Left lobe of liver (tissue), 2 donors: ENCODE measurements around the gene PLEKHM3. TPM values are rescaled to one million over a fixed set of nuclear protein-coding genes. Genes with fewer than 3 reads are reported as not detected.

Source experiments
- ATAC-seq: fragments of 200-7000 bp; cut with Tn5 transposase; one replicate; pipeline ENCODE4 v1.9.1; 2020; ENCODE audit warnings: mild to moderate bottlenecking, moderate library complexity
- DNase-seq: peaks from one replicate; pipeline ENCODE4 v3.0.0-alpha.2; 2020; ENCODE audit warnings: low spot score
- total RNA-seq: library from RNA; stranded (reverse); gene quantifications from one replicate; pipeline ENCODE4 v1.2.1, GENCODE V29; 2021
- donor health status: DM: no; HTN: no; CAD: no; lungs with moderate emphysema.
- donor health status: DM: no; HTN: yes; CAD: no.

PLEKHM3 gene
- total RNA-seq, 1 donor from 2014 or later = 8.5 TPM

DNA sequence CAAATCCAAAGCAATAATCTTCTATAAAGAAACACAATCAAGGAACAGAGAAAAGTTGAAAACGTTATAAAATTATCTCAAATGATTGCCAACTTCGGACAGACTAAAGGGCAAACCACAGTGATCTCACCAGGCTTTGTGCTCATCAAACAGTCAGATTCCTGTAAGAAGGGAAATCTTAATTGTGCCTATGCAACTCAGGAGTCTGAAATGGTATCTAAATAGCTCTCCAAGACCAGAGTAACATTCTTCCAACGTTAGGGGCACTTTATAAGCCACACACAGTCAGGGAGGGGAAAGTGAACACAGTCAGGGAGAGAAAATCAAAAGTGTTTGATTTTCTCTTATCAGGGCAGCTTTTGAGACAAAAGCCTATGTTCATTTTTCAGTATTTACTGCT, 29.4 kb downstream of the PLEKHM3 start:
- ATAC-seq = no peak

DNA sequence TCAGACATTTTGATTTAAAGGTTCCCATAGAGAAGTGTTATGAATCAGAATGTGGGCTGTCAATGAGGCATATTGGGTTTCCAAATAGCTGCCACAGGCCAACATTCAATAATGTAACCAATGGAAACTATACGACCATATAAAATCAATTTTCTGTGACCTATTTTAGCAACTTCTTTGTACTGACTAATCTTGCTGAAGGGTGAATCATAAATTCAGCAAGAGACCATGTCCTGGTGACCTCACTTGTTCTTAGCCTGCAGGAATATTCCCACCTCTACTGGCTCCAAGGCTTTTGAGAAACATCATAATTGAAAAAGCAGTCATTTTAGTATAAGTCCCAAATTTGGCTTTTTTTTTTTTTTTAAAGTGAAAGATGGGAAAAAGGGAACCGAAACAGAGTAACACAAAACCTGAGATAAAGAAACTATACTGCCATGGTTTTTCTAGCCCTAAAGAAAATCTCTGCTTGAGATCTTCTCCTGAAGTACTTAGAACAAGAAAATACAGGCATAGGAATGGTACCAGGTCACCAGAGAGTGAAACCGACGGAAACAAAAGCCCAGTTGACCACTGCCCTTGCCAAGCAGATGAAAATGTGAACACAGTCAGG, 32.1 kb downstream of the PLEKHM3 start:
- no peak for DNase-seq
- ATAC-seq = no peak

More for the DNA sequence above, 29.4 kb downstream of the PLEKHM3 start:
- DNase-seq = no peak

DNA sequence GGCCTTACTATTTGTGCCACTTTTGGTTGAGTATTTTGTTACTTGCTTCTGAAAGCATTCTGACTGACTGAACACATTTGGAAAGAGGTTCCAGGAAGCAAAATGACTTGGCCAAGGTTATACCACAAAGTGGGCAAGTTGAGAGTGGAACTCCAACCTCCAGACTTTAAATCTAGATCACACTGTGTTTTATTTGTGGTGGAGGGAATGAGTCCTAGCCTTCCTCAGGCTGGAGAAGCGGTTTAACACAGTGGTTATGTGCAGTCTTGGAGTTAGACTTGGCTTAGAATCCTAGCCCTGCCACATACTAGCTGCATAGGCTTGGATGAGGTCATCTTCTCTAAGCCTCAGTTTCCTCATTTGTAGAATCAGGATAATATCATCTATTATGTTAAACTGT, 33.4 kb downstream of the PLEKHM3 start:
- DNase-seq (no peak), ATAC-seq (no peak)

DNA sequence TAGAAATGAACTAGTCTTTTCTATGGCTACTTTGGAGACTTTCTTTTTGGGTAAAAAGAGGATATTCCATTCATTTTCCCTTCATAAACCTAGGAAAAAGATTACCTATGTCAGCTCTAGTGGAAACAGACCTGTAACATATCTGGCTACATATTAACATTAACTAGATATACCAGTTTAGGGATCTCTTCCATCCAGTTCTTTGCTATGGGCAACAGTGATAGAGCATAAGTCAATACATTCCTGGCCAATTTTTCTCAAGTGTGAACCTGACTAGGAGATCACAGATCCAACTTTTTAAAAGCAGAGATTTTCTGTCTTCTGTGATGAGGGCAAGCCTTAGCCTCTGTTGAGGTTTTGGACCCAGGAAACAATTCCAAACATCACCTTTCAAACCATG, 34.5 kb downstream of the PLEKHM3 start:
- ATAC-seq (no peak), DNase-seq (no peak)

DNA sequence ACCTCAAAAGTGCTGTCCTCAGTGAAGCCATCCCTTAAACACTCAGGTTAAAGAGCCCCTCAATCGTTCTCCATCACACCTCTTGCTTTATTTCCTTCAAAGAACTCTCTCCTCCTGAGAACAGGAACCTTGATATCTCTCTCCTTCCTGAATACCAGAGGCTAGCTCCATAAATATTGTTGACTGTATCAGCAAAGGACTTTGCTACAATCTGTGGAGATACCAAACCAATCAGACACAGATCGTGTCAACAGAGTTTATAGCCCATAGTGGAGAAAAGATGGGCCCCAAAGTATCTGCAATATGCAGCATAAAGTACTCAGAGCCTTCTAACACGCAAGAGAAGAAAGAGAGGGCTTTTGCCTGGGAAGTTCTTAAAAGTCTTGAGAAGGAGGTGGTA, 36.4 kb downstream of the PLEKHM3 start:
- DNase-seq = no peak
- ATAC-seq = no peak

DNA sequence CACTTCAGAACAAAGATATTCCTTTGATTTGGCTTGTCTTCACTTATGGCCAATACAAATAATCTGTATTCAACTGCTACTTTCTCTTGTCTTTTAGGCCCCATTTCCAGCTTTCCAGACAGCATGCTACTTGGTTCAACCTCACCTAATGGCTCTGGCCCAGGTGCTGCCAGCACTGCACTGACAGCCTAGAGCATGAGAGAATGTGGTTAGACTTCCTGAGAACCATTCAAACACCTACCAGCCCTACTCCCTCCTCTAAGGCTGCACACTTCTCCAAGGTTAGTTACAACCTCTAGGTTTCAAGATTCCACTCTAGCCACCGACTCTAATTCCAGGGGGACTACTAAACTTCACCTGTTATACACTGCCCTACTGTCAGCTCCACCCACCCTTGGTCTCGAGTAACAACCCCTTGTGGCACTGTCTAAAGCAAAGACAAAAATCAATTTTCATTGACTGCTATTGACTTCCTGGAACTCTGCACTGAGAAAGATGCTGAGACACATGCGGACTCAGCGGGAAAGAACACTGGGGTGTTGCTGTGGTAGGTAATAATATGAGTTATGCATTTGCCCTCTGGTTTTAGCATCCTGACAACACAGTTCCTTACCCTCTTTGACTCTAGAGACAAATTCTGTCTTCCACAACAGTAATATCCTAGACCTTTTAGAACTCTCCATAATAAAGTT, 38.2 kb downstream of the PLEKHM3 start:
- ATAC-seq = no peak
- DNase-seq = no peak

DNA sequence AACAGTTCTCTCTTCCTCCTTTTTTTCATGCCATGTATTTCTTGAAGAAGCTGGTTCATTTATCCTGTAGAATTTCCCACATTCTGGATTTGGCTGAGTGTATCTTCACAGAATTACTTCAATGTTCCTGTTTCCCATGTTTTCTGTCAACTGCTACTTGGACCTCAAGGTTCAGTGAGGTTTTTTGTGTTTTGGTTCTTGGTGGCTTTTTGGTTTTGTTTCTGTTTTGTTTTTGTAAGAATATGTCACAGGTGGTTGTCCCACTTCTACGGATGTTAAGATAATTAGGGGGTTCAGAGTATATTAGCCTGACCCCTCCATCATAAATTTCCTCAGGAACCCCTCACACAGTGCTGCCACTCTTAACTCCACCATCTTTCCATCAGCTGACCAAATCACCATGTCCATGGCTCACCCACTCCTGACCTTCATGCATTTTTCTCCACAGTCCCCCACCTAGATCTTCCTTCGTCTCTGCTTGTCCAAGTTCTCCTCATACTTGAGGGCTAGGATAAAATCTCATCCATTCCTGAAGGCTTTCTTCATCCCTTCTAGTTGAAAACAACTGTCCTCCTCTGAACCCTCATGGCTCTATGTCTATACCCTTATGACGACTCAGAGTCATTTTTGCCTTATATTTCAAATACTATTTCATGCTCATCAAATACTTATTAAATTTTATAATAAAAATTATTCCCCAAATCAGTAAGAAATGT, 40.4 kb downstream of the PLEKHM3 start:
- ATAC-seq = no peak
- no peak for DNase-seq

DNA sequence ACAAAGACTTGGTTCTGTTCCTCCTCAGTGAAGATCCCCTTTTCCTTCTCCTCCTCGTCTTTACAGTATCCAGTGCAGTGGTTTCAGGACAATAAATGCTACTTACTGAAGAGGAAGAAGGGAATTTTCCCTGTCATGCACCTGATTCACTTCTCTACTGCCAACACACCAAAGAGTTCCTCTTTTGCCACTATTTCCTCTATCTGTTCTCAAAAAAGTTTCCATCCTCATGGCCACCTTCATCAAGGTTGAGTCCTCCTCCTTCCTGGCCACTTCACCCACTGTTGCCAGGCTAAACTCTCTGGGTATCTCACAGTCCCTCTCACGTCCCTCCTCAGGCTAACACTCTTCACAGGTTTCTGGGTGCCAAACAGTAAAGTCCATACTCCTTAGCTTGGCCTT, 41.7 kb downstream of the PLEKHM3 start:
- no peak for DNase-seq

DNA sequence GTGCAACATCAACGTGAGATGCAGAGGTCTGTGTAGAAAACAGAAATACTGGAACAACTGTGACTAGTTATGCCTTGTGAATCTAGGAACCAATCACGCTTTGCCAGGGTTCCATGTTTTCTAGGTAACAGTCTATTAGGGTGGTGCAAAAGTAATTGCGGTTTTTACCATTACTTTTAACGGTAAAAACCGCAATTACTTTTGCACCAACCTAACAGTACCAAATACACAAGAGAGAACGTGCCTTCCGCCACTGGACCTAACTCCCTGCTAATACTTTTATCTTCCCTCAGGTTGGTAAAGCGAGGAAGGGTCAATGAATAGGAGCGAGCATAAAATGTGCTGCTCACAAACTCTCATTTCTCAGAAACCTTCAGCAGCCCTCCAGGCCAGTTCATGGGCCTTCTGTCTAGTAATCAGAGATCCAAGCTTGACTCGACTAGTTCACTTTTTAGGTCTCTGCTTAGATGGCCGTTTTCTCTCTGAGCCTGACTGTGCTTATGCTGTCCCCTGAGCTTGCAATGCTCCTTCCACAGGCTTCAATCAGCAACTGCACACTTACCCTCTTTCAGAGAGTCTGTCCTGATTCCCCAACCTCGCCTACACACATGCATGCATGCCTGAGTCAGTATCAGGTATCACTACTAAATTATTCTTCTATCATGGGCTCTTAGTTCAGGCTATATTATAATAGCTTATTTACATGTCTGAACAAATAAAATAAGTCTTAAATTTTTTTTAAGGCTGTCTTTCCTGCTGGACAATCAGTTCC, 47.0 kb downstream of the PLEKHM3 start:
- DNase-seq (no peak), ATAC-seq (no peak)

More for the DNA sequence above, 41.7 kb downstream of the PLEKHM3 start:
- ATAC-seq = no peak

DNA sequence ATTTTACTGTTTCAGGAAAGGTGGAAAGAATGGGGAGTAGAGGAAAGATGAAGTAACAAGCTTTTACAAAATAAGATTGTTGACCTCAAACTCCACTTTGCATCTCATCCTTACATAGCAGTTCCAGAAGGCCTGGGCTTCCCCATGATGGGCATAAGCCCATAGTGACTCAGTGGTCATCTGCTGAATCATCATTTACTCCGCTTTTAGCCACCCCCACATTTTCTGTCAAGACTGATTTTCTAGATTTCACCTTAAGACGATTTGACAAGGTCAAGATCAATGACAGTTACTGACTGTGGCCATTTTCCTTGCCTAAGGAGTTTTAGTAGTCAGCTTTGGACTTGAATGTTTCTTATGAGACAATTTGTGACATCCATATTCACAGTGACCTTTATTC, 49.4 kb downstream of the PLEKHM3 start:
- no peak for ATAC-seq

DNA sequence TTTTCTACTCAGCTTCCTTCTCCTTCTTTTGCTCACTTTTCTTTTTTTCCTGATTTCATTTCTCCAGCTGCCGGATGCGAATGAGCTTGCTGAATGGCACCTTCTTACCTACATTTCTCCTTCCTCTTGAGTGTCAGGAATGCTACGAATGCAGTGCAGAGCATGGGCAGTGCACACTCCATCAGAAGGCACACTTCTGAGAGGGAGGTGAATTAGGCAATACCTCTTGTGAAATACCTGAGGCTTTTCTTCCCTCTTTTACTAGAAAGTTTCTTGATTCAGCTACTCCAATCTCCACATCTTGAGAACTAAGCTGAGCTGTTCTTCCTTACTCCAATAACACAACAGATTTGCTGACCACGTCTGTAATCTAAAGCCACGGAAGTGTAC, 51.1 kb downstream of the PLEKHM3 start:
- ATAC-seq (peak; percentile 56), DNase-seq (no peak)

More for the DNA sequence above, 49.4 kb downstream of the PLEKHM3 start:
- no peak for DNase-seq

DNA sequence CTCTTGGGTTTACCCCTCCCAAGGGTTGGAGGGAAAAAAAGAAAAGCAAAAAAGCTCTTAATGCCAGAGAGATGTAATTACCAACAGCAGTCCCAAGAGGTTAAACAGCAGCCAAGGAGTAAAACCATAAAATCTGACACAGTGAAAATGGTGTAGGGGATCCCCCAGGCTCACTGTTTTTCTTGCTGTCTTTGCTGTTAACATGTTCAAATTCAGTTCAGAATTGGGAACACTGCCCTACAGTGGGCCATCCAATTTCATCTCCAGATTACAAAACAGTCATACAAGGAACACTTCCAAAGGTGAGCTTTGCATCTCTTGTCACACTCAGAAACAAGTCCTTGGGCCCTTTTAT, 54.5 kb downstream of the PLEKHM3 start:
- DNase-seq (no peak), ATAC-seq (peak; percentile 47)

DNA sequence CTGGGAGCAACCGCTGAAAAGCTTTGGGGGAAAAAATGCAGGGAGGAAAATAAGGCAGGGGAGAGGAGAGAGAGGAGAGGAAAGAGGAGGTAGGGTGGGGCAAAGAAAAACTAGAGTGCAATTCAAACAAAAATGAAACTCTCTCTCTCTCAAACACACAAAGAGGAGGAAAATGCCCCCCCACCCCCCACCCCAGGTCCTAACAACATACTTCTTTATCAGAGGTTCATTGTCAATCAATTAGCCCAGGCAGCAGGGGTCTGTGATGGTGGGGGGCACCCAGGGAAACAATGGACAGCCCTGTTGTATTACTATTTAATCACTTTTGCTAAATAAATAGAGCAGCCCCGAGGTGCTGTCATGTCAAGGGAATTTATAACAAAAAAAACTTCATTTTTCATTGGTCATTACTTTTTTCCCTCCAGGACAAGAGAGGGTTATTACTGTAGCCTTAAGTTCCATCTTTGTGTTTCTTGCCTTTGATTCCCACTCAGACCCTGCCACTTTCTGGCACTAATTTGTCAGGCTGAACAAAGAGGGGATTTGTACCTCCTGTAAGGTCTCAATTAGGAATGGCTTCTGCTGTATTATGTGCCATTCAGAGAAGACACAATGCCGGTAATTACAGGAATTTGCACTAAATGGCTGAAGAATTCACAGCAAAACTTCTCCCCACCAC, 55.0 kb downstream of the PLEKHM3 start:
- ATAC-seq = no peak

DNA sequence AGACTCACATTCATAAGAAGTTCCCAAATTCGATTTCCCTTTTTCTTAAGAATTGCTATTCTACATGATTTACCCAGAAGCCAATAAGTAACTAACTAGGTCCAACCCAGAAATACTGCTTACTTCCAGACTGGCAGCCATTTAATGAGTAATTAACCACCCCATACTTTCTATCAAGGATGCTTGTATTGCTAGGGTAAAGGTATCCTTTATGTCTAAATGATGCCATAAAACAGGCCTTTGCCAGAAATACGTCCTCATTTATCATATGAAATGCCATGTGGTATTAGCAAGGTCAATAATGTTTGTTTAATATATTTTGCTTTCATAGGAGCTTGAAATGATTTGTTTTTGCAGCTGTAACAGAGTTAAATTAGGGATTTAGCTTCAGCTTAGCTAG, 56.1 kb downstream of the PLEKHM3 start:
- ATAC-seq = no peak
- DNase-seq = no peak

More for the DNA sequence above, 55.0 kb downstream of the PLEKHM3 start:
- no peak for DNase-seq

DNA sequence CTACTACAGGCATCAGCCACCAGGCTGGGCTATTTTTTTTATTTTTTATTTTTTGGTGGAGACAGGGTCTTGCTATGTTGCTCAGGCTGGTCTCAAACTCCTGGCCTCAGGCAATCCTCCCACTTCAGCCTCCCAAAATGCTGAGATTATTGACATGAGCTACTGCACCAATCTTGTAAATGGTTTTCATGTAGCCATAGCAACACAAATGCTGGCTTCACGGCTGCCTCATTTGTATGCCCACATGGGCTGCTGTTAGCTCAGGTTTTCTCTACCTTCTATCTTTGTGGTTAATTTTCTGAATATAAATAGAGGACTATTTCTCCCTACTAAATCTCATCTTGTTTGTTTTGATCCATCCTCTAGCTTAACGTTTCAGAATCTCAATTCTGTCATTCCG, 58.2 kb downstream of the PLEKHM3 start:
- DNase-seq = no peak
- ATAC-seq = no peak

DNA sequence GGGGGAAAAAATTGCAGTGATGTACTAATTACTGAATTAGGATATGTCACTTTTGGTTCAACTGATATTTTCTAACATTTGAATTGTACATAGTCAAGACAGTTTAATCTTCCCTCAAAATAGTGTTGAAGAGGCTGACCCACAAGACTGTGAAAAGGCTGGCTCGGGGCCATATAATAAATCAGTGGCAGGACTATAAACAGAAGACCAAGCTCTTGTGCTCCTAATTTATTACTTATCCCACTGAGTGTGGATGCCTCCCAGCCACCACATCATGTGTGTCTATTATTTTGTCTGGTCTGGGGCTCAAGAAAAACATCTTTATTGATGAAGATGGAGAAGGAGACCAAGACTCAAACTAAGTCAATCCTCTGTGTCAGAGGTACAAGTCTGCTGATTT, 64.4 kb downstream of the PLEKHM3 start:
- DNase-seq = no peak

DNA sequence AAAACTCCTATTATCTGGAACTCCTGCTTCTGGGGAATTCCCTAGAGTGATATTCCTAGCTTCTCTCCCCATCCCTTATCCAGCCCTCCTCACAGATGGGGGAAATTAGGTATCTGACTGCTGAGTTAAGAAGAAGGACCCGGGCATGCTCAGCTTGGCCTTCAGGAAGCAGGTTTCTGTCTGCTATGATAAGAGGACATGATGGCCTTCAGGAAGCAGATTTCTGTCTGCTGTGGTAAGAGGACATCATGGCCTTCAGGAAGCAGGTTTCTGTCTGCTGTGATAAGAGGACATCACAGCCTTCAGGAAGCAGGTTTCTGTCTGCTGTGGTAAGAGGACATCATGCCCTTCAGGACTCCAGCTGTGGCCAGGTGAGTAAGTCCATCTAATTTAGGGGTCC, 65.2 kb downstream of the PLEKHM3 start:
- no peak for ATAC-seq
- DNase-seq = no peak

More for the DNA sequence above, 64.4 kb downstream of the PLEKHM3 start:
- ATAC-seq = no peak

DNA sequence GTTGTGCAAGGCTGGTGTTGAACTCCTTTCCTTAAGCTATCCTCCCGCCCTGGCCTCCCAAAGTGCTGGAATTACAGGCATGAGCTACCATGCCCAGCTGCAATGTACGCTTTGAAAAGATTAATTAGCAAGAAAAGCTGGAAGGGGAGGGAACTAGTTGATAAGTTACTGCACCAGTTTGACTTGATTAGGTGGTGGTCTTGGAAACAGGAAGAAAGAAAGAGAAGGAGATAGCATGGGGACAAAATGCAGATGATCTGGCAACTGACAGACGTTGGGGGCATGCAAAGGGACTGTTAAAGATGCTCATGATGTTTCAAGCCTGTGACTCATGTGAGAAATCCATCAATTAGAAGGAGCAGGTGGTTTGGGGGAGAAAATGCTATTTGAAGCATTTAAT, 68.6 kb downstream of the PLEKHM3 start:
- no peak for DNase-seq

DNA sequence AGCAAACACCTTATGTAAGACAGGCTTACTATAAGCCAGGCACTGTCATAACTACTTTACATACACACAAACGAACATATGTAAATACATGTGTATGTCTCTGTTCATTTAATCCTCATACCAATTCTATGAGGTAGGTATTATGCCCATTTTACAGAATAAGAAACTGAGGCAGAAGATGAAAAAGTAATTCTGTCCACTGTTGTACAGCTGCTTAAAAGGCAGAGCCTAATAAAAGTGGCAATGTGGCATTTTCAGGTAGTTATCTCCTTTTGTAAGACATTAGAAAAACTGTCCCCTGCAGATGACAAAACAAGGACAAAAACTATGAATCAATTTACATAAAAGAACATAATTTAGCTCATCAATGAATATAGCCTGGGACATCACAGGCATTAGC, 69.9 kb downstream of the PLEKHM3 start:
- ATAC-seq = no peak
- no peak for DNase-seq

More for the DNA sequence above, 68.6 kb downstream of the PLEKHM3 start:
- ATAC-seq = no peak

DNA sequence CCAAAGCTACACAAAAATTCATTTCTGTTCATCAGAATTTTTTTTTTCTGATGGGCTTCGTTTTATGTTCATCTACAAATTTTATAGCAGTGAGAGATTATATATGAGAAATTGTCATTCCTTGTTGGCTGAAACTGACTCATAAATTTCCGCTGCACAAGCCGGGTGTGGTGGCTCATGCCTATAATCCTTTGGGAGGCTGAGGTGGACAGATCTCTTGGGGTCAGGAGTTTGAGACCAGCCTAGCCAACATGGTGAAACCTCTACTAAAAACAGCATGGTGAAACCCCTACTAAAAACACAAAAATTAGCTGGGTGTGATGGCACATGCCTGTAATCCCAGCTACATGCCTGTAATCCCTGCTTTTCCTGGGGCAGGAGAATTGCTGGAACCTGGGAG, 72.0 kb downstream of the PLEKHM3 start:
- no peak for ATAC-seq
- no peak for DNase-seq
